ENCODE measurements around the gene KRTAP12-3. TPM values are rescaled to one million over a fixed set of nuclear protein-coding genes. Genes with fewer than 3 reads are reported as not detected.
"Not testable (repeated sequence)": the region's sequence is repeated elsewhere in the genome, so short reads cannot be mapped to it uniquely, and the experiment has no call there.

The KRTAP12-3 gene
- total and polyA plus RNA-seq, 2 experiments from 2014 or later, result not detected

DNA sequence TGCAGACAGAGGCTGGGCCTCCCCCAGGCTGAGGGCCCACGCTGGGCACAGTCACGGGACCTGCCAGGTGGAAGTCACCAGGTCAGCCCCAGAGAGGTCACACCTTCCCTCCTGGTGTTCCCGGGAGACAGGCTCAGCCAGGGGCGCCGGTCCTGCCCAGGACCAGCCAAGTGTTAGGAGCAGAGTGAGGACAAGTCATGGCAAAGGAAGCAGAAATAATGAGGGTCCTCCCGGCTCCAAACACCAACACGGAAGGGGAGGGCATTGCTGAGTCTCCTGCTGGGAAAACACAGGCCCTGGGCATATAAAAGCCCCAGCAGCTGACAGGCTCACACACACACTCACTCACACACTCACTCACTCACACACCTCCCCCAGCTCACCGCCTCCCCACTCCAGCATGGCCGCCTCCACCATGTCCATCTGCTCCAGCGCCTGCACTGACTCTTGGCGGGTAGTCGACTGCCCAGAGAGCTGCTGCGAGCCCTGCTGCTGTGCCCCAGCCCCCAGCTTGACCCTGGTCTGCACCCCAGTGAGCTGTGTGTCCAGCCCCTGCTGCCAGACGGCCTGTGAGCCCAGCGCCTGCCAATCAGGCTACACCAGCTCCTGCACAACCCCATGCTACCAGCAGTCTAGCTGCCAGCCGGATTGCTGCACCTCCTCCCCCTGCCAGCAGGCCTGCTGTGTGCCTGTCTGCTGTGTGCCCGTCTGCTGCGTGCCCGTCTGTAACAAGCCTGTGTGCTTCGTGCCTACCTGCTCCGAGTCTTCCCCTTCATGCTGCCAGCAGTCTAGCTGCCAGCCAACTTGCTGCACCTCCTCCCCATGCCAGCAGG, 20.5 kb upstream of the KRTAP12-3 start, which contains the start of gene KRTAP10-10:
Gene KRTAP10-10, plus strand, starts transcription at position 339 of the 833 bp plus-strand sequence. Its CDS starts 62 bp downstream, at position 401.
- WGBS, 2 experiments (ENCODE audit: low coverage in 1 of 2, low lambda C conversion rate in 2 of 2, missing lambda C conversion rate in 2 of 2), result 30 to 32% methylated on average over 21 of the region's 21 CpGs
- no peak for DNase-seq

DNA sequence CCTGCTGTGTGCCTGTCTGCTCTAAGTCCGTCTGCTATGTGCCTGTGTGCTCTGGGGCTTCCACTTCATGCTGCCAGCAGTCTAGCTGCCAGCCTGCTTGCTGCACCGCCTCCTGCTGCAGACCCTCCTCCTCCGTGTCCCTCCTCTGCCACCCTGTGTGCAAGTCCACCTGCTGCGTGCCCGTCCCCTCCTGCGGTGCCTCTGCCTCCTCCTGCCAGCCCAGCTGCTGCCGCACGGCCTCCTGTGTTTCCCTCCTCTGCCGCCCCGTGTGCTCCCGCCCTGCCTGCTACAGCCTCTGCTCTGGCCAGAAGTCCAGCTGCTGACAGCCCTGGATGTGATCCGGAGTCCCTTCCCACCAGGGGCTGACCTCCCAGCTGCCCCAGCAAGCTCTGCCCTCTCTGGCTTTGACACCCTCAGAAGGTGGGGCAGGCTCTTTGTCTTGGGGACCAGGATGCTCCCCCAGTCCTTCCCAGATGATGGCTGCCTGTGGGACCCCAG, 19.8 kb upstream of the KRTAP12-3 start:
- in situ Hi-C loops (cut with MboI); DNase-seq; H3K4me3 ChIP-seq; H3K9ac ChIP-seq; H3K4me2 ChIP-seq (ENCODE audit: unreplicated experiment); H3K79me2 ChIP-seq (ENCODE audit: insufficient read depth); H2AFZ ChIP-seq; H3K4me1 ChIP-seq (ENCODE audit: insufficient read depth); H3F3A ChIP-seq (ENCODE audit: insufficient read depth); H3K9me3 ChIP-seq (ENCODE audit: low read depth); H3K9me2 ChIP-seq (ENCODE audit: insufficient read depth); H3K36me3 ChIP-seq (ENCODE audit: low read depth); H4K20me1 ChIP-seq (ENCODE audit: insufficient read depth); H3K27ac ChIP-seq; H3K27me3 ChIP-seq (replicated peaks; ENCODE audit: insufficient read depth): not testable (repeated sequence)
- WGBS, 2 experiments (ENCODE audit: low coverage in 1 of 2, low lambda C conversion rate in 2 of 2, missing lambda C conversion rate in 2 of 2), result 27 to 30% methylated on average over 10 to 11 of the region's 12 CpGs

More for the DNA sequence above, 20.5 kb upstream of the KRTAP12-3 start, which contains the start of gene KRTAP10-10:
- in situ Hi-C loops (cut with MboI), result no loop called here
- Histone ChIP-seq H3K27ac (no peak within 1 kb of the TSS), H3K4me2 (ENCODE audit: unreplicated experiment) (no peak within 1 kb of the TSS), H3K36me3 (ENCODE audit: low read depth) (no peaks in the 10 kb centered on the region), H3K4me1 (ENCODE audit: insufficient read depth) (no peaks in the 10 kb centered on the region), H3K9me3 (ENCODE audit: low read depth) (peaks cover under 1% of the 10 kb centered on the region), H3K9me2 (ENCODE audit: insufficient read depth) (no peaks in the 10 kb centered on the region), H3K27me3 (replicated peaks; ENCODE audit: insufficient read depth) (no peaks in the 10 kb centered on the region), H3F3A (ENCODE audit: insufficient read depth) (no peaks in the 10 kb centered on the region), H3K9ac (no peak within 1 kb of the TSS), H2AFZ (no peak within 1 kb of the TSS), H4K20me1 (ENCODE audit: insufficient read depth) (no peaks in the 10 kb centered on the region), H3K4me3 (no peak within 1 kb of the TSS), H3K79me2 (ENCODE audit: insufficient read depth) (no peaks in the 10 kb centered on the region)
- no peak for TF ChIP-seq EZH2 (IDR thresholded peaks at IDR 0.05; ENCODE audit: insufficient read depth, poor library complexity, severe bottlenecking)
- TF ChIP-seq EZH2phosphoT487 (IDR thresholded peaks at IDR 0.05; ENCODE audit: insufficient read depth, low read depth), result no peak

DNA sequence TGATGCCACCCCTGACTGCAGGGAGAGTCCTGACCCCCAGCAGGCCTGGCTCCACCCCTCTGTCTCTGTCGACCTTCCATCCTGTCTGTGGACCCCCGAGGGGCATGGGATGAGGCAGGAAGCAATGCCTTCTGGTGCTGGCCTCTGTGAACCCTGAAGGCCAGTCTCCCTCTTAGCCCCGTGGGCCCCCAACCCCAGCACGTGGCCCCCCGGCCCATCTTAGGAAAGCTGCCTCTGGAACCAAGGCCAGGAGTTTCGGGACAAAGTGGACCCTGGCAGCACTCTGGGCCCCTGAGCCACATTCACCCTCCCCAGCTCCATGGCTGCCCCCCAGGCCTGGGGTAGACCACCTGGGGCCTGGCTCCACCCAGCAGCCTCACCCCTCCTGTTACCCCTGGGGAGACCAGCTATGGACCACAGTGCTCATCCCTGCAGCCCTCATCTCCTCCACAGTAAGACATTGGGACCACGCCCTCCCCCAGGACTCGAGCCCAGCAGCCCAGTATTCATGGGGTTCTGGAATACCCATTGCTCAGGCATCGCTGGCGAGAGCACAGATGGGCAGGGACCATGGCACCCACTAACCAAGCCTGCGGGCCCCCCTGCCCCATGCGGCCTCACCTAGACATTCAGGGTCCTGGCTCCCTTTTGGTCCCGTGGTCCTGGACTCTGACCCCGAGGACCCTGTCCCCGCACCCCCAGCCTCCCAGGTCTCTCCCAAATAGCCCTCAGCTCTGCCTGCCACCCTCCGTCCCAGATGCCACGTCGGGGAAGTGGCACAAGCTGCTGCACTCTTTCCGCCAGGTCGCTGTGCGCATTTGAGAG, 19.0 kb upstream of the KRTAP12-3 start:
- H3K27me3 ChIP-seq (replicated peaks; ENCODE audit: insufficient read depth); H3K36me3 ChIP-seq (ENCODE audit: low read depth); H3K79me2 ChIP-seq (ENCODE audit: insufficient read depth); DNase-seq; H3K9ac ChIP-seq; in situ Hi-C loops (cut with MboI); H3K9me2 ChIP-seq (ENCODE audit: insufficient read depth); H3K4me1 ChIP-seq (ENCODE audit: insufficient read depth); H3K4me2 ChIP-seq (ENCODE audit: unreplicated experiment); H3K27ac ChIP-seq; H2AFZ ChIP-seq; H3K4me3 ChIP-seq; H3K9me3 ChIP-seq (ENCODE audit: low read depth); H4K20me1 ChIP-seq (ENCODE audit: insufficient read depth); H3F3A ChIP-seq (ENCODE audit: insufficient read depth): not testable (repeated sequence)
- WGBS, 2 experiments (ENCODE audit: low coverage in 1 of 2, low lambda C conversion rate in 2 of 2, missing lambda C conversion rate in 2 of 2), result 47 to 58% methylated on average over 17 to 19 of the region's 21 CpGs

DNA sequence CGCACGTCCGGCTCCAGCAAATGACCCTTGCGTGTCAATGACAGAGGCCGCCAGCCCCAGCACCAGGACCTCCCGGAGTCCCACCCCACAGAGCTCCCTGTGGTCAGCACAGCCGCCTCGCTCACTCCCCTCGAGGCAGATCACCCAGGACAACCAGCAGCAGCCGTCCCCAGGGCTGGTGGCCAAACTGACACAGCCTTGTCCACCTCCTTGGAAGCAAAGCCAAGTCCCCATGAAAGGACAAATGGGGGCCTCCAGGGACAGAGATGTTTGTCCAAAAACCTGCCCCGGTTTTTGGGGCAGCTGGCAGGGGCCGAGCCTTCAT, 18.4 kb upstream of the KRTAP12-3 start:
- in situ Hi-C loops (cut with MboI), result no loop called here
- Histone ChIP-seq H3K4me3 (no peak overlapping the region), H3K79me2 (ENCODE audit: insufficient read depth) (no peaks in the 10 kb centered on the region), H3K4me1 (ENCODE audit: insufficient read depth) (no peaks in the 10 kb centered on the region), H3K27ac (no peak overlapping the region), H4K20me1 (ENCODE audit: insufficient read depth) (no peaks in the 10 kb centered on the region), H3K27me3 (replicated peaks; ENCODE audit: insufficient read depth) (no peaks in the 10 kb centered on the region), H3K4me2 (ENCODE audit: unreplicated experiment) (no peak overlapping the region), H3F3A (ENCODE audit: insufficient read depth) (no peaks in the 10 kb centered on the region), H3K36me3 (ENCODE audit: low read depth) (no peaks in the 10 kb centered on the region), H3K9me3 (ENCODE audit: low read depth) (no peaks in the 10 kb centered on the region), H3K9me2 (ENCODE audit: insufficient read depth) (no peaks in the 10 kb centered on the region), H3K9ac (no peak overlapping the region), H2AFZ (no peak overlapping the region)
- 54 to 63% methylated on average over 12 of the region's 12 CpGs for WGBS, 2 experiments (ENCODE audit: low coverage in 1 of 2, low lambda C conversion rate in 2 of 2, missing lambda C conversion rate in 2 of 2)
- TF ChIP-seq EZH2phosphoT487 (IDR thresholded peaks at IDR 0.05; ENCODE audit: insufficient read depth, low read depth) (no peak), EZH2 (IDR thresholded peaks at IDR 0.05; ENCODE audit: insufficient read depth, poor library complexity, severe bottlenecking) (no peak)
- no peak for DNase-seq
